Activated naive CD4-positive, alpha-beta T cell treated with anti-CD3 and anti-CD28 coated beads, Interleukin-2, amount 50 U/mL, for 24 hours (primary cell): ENCODE measurements around the gene NEDD4L.
A peak's percentile ranks its signal among the peaks of the same experiment; 100 is the strongest.

Experiments
- H3K27ac Mint-ChIP-seq: one replicate; pipeline ENCODE4 v1.8.0; 2021; ENCODE audit warnings: mild to moderate bottlenecking, mixed read lengths
- H3K27me3 Mint-ChIP-seq: one replicate; pipeline ENCODE4 v1.8.0; 2021; ENCODE audit warnings: mixed read lengths
- H3K36me3 Mint-ChIP-seq: one replicate; pipeline ENCODE4 v1.8.0; 2021; ENCODE audit warnings: mixed read lengths
- H3K4me1 Mint-ChIP-seq: one replicate; pipeline ENCODE4 v1.8.0; 2021; ENCODE audit warnings: mixed read lengths
- H3K4me3 Mint-ChIP-seq: one replicate; pipeline ENCODE4 v1.8.0; 2021; ENCODE audit warnings: mild to moderate bottlenecking, mixed read lengths
- H3K9me3 Mint-ChIP-seq: one replicate; pipeline ENCODE4 v1.8.0; 2021; ENCODE audit warnings: mixed read lengths

NEDD4L gene

DNA sequence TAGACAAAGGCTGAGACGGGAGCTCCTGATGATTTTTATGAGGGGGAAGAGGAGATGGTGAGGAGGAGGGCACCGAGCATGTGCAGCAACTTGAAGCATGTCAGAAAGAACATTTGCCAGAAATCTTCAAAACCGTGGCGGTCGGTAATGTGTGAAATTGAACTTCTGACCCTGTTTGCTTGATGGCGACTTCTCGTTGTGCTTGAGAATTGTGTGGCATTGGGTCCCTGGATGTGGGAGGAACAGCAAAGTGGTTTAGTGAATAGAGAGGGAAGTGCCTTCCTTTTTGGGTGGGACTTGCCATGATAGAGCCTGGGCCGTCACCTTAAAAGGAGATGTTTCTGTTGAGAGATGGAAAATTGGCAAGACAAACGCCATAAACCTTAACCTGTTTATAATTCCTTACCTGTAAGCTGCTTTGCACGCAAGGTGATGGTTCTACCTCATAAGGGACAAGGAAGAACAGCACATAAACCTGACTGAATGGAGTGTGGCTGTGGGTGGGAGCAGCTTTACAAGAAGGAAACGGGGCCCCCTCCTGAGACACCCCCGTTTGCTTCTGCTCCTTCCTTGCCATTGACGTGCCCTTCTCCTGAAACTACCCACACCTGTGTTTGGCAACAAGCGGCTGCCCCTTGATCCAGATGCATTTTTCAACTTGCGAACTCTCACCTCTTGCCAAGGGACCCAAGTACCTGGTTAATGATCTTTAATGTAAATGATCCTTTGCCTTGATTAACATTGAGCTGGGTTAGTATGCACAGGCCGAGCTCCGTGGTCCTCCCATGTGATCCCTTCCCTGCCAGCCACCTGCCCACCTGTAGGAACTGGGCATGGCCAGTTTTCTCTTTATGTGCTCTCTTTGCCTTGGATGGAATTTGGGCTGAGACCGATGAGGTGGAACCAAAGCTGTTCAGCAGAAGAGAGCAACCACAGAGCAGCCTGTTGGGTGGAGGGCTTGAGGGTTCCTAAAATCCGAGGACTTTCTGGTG lies 153.2 kb downstream of the NEDD4L start:
- no peak overlapping the region for H3K27ac Mint-ChIP-seq
- H3K9me3 Mint-ChIP-seq: no peaks in the 10 kb centered on the region
- no peak overlapping the region for H3K4me3 Mint-ChIP-seq
- H3K36me3 Mint-ChIP-seq: no peaks in the 10 kb centered on the region
- H3K4me1 Mint-ChIP-seq: peaks cover 27% of the 10 kb centered on the region
- H3K27me3 Mint-ChIP-seq: no peaks in the 10 kb centered on the region

DNA sequence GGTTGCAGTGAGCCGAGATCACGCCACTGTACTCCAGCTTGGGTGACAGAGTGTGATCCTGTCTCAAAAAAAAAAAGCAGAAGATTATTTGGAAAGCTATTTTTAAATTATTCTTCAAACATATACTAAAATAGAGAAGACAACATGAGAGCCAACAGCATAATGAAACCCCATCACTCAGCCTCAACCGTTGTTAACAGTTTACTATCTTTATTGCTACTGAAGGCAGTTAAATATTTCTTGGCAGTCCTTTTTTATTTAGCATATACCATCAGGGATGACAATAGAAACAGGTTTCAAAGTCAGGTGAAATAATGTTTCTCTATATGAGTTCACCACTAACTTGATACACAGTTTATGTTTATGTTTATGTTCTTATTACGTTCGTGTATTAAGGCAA lies 157.2 kb downstream of the NEDD4L start:
- H3K36me3 Mint-ChIP-seq: no peaks in the 10 kb centered on the region
- no peak overlapping the region for H3K27ac Mint-ChIP-seq
- no peak overlapping the region for H3K4me3 Mint-ChIP-seq
- no peaks in the 10 kb centered on the region for H3K27me3 Mint-ChIP-seq
- H3K4me1 Mint-ChIP-seq: peaks cover 8% of the 10 kb centered on the region
- H3K9me3 Mint-ChIP-seq: no peaks in the 10 kb centered on the region

DNA sequence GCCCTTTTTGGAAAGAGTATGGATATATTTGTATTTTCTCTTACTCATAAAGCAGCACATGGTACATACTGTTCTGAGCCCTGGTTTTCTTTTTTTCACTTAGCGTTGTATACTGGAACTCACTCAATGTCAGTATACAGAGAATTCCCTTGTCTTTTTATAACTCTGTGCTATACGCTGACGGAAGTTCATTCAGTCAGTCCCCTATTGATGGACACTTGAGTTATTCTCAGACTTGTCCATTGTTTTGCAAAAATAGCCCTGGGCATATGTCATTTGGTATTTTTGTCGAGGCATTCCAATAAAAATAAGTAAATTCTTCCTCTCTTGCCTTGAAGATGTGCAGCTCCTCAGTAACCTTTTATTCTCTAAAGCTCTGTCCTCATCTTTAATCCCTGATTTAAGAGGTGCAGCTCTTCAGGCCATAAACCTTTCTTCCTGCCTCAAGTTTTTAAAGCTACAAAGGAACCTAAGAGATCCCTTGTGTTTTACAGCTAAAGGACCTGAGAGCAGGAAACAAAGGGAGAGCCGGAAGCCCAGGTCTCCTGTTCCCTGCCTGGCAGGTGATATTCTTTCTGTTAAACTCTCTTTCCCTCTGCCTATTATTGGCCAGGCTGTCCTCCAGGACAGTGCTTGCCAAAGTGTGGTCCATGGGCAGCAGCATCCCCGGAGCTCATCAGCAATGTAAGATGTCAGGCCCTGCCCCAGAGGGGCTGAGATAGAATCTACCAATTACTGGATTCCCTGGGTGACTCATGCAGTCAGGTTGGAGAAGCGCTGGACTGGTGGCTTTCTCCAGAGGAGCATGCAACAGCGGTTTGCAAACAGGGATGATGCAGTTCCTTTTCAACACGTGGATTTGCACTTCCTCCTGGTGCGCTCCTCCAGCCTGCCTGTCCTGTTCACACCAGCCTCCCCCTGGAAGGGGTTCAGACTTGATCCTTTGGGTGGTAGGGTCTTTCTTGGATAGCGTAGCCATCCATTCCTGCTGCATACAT lies 158.0 kb downstream of the NEDD4L start:
- Mint-ChIP-seq H3K27ac (no peak overlapping the region), H3K36me3 (no peaks in the 10 kb centered on the region), H3K9me3 (no peaks in the 10 kb centered on the region), H3K4me3 (no peak overlapping the region), H3K27me3 (no peaks in the 10 kb centered on the region), H3K4me1 (no peaks in the 10 kb centered on the region)

DNA sequence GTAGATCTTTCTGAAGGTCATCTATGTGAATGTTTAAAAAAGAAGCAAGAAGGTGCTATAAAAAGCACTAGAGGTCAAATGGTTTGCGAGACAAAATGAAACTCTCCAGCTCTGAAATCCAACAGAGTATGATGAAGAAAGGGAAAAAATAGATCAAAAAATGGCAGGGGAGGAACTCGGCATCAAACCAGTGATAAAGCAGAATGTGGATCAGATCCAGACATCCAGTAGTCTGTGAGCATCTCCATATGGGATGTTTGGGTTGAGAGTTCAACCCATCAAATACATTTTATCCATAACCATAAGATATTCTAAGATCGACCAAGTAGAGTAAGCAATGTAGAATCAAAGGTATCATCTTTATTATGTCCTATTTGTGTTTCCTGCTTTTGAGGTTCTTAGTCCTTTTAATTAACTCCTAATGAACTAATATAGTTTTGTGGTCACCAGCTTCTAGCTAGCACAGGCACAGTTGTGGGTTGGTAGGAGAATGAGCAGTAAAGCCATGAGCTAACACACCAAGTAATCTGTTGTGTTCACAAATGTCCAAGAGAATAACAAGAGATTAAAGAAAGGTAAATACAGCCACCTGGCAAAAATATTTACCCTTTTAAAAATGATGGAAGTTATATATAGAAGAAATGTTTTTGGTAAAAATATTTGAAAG lies 160.9 kb downstream of the NEDD4L start:
- no peaks in the 10 kb centered on the region for H3K27me3 Mint-ChIP-seq
- H3K4me1 Mint-ChIP-seq: no peaks in the 10 kb centered on the region
- no peak overlapping the region for H3K27ac Mint-ChIP-seq
- H3K9me3 Mint-ChIP-seq: no peaks in the 10 kb centered on the region
- H3K36me3 Mint-ChIP-seq: no peaks in the 10 kb centered on the region
- H3K4me3 Mint-ChIP-seq: no peak overlapping the region

DNA sequence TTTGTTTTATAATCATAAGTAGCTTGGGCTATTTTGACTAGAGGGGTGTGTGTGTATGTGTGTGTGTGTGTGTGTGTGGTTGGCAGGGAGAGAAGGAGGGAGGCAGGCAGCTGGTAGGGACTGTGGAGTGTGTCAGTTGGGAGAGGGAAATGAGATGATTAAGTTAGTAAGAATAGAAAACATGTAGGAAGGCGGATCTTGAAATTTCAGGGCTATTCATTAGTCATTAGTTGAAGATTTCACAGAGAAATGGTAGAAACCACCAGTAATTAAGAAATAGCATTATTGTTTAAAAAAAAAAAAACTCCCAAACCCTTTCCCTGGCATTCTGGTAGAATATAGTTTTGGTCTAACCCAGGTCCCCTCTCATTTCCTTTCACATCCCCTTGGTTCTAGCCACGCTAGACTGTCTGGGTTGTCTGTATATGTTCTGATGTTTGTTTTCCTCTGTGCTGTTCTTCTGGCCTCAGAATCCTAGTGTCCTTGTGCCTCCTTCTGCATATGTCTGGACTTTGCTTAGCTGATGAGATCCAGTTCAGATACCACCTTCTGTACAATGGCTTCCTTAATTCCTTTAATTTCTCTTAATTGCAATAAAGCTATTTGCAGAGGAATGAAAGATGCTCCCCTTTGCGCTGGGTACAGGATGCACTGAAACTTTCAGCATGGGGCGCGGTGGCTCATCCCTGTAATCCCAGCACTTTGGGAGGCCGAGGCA lies 161.6 kb downstream of the NEDD4L start:
- no peaks in the 10 kb centered on the region for H3K27me3 Mint-ChIP-seq
- H3K4me3 Mint-ChIP-seq: no peak overlapping the region
- H3K4me1 Mint-ChIP-seq: no peaks in the 10 kb centered on the region
- no peak overlapping the region for H3K27ac Mint-ChIP-seq
- no peaks in the 10 kb centered on the region for H3K9me3 Mint-ChIP-seq
- no peaks in the 10 kb centered on the region for H3K36me3 Mint-ChIP-seq

DNA sequence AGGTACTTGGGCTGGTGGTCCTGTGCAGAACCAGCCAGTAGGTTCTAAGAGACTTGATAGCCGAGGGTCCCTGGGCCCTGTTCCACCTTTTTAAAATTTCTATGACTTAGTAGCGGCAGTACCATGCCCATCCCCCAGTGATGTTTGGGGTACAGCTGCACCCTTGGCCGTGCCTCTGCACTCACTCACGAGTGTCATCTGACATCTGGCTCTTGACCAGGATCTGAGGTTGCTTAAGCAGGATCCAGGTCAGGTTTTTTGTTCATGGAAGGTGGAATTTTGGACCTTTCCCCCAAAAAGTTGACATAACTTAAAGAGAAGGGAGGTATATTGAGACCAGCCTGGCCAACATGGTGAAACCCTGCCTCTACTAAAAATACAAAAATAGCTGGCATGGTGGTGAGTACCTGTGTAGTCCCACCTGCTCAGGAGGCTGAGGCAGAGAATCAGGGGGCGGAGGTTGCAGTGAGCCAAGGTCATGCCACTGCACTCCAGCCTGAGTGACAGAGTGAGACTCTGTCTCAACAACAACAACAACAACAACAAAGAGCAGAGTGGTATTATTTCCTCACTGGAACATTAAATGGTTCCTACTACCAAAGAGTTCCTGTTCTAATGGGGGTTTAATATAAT lies 163.6 kb downstream of the NEDD4L start:
- Mint-ChIP-seq H3K4me1 (no peaks in the 10 kb centered on the region), H3K4me3 (no peak overlapping the region), H3K36me3 (no peaks in the 10 kb centered on the region), H3K27ac (no peak overlapping the region), H3K27me3 (no peaks in the 10 kb centered on the region), H3K9me3 (no peaks in the 10 kb centered on the region)

DNA sequence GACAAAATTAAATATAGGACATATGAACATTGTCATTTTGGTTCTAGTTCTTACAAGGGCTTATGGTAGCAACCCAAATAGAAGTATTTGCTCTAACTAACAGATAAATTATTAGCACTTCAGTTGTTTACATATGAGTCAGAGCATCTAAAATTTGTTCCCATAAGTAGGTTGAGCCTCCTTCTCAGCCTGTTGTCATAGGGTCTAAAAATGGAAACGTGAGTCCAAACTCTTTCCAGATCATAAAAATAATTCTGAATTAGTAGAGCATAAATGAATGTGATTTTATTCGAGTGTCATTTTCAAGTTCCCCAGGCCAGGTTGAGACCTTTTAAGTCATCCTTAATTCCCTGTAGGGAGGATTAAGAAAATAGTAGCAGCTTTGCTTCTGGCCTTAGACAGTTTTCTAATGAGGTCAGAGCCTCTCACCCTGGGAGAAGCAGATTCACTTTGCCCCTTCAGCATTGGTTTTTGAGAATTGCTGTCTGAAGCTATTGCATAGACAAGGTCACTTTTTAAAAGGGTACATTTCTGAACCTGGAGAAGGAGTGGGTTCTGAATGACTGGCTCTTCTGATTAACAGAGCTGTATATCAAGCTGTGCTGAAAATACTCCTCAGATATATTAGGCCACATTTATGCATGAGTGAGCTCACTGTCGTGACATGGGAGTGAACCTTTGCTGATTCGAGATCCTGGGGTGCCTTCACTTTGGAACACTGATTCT lies 164.3 kb downstream of the NEDD4L start:
- peaks cover 7% of the 10 kb centered on the region for H3K4me1 Mint-ChIP-seq
- H3K4me3 Mint-ChIP-seq: no peak overlapping the region
- H3K36me3 Mint-ChIP-seq: no peaks in the 10 kb centered on the region
- no peaks in the 10 kb centered on the region for H3K9me3 Mint-ChIP-seq
- H3K27ac Mint-ChIP-seq: no peak overlapping the region
- H3K27me3 Mint-ChIP-seq: no peaks in the 10 kb centered on the region

DNA sequence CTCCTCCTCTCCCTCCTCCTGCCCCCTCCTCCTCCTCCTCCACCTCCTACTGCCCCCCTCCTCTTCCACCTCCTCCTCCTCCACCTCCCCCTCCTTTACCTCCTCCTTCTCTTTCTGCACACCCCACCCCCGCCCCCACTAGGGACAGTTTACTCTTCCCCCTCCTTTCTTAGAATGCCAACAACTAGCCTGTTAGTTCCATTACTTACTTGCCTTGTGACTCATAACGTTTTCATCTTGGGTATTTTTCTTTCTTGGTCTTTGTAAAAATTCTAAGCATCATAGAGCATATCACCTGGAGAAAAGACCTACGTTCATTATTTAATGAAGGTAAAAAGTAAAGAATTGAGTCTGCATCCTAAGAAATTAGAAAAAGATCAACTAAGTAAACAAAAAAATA lies 165.3 kb downstream of the NEDD4L start:
- no peaks in the 10 kb centered on the region for H3K27me3 Mint-ChIP-seq
- peaks cover 16% of the 10 kb centered on the region for H3K4me1 Mint-ChIP-seq
- H3K9me3 Mint-ChIP-seq: no peaks in the 10 kb centered on the region
- no peak overlapping the region for H3K27ac Mint-ChIP-seq
- no peaks in the 10 kb centered on the region for H3K36me3 Mint-ChIP-seq
- no peak overlapping the region for H3K4me3 Mint-ChIP-seq

DNA sequence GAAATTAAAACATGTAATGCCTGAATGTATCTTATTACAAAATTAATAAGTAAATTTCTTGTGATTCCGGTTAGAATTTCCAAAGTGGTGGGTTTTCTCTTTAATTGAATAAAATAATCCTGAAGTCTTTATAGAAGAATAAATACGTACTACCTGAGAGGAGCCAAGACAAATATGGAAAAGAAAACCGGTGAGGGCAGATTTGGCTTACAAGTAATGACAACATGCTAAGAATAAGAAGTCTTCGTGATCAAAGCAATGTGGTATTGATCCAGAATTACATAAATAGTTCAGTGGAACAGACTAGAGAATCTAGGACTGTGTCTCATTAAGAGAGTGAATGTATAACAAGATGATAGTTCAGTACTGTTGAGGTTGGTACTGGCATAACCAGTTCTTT lies 167.5 kb downstream of the NEDD4L start:
- Mint-ChIP-seq H3K27me3 (peaks cover 3% of the 10 kb centered on the region), H3K9me3 (no peaks in the 10 kb centered on the region), H3K4me1 (peaks cover 29% of the 10 kb centered on the region), H3K27ac (no peak overlapping the region), H3K4me3 (no peak overlapping the region), H3K36me3 (no peaks in the 10 kb centered on the region)

DNA sequence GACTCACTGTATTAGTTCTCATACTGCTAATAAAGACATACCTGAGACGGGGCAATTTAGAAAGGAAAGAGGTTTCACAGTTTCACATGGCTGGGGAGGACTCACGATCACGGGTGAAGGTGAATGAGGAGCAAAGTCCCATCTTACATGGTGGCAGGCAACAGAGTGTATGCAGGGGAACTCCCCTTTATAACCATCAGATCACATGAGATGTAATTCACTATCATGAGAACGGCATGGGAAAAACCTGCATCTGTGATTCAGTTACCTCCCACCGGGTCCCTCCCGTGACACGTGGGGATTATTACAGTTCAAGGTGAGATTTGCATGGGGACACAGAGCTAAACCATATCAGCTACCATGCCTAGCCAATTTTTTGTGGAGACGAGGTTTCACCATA lies 168.2 kb downstream of the NEDD4L start:
- H3K36me3 Mint-ChIP-seq: no peaks in the 10 kb centered on the region
- H3K27ac Mint-ChIP-seq: no peak overlapping the region
- peaks cover 4% of the 10 kb centered on the region for H3K27me3 Mint-ChIP-seq
- no peaks in the 10 kb centered on the region for H3K9me3 Mint-ChIP-seq
- peaks cover 30% of the 10 kb centered on the region for H3K4me1 Mint-ChIP-seq
- no peak overlapping the region for H3K4me3 Mint-ChIP-seq

DNA sequence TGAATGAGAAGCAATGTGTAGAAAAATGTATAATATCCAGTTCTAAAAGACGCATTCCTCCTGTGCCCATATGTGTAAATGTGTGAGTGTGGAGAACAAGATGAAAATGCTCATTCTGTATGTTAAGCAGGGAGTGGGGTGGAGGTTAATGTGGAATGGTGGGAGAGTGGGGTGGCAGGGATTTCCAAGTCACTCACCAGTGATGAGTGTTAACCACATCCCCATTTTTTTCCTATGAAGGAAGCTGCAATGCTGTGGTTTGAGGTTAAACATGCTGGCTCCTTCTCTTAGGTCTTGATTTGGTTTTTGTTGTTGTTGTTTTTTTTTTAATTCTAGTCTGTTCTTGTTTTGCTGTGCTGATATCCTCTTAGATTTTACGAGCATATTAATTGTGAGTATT lies 169.4 kb downstream of the NEDD4L start:
- Mint-ChIP-seq H3K9me3 (no peaks in the 10 kb centered on the region), H3K4me1 (peaks cover 30% of the 10 kb centered on the region), H3K27me3 (peaks cover 4% of the 10 kb centered on the region), H3K36me3 (no peaks in the 10 kb centered on the region), H3K27ac (no peak overlapping the region), H3K4me3 (peak overlapping the region; percentile 6)

DNA sequence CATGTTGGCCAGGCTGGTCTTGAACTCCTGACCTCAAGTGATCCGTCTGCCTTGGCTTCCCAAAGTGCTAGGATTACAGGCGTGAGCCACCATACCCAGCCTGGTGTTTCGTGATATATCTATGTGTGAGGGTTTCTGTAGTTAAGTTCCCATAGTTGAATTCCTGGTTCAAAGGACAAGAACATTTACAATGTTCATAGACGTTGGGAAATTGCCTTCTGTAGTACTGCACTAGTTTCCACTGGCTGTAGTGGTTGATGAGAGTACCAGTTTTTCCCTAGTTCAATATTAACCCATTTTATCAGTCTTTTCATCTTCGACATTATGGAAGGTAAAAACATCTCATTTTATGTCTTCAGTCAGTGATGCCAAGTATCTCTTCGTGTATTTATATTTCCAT lies 171.0 kb downstream of the NEDD4L start:
- Mint-ChIP-seq H3K9me3 (no peaks in the 10 kb centered on the region), H3K4me1 (peaks cover 30% of the 10 kb centered on the region), H3K36me3 (no peaks in the 10 kb centered on the region), H3K27ac (no peak overlapping the region), H3K4me3 (no peak overlapping the region), H3K27me3 (peaks cover 4% of the 10 kb centered on the region)

DNA sequence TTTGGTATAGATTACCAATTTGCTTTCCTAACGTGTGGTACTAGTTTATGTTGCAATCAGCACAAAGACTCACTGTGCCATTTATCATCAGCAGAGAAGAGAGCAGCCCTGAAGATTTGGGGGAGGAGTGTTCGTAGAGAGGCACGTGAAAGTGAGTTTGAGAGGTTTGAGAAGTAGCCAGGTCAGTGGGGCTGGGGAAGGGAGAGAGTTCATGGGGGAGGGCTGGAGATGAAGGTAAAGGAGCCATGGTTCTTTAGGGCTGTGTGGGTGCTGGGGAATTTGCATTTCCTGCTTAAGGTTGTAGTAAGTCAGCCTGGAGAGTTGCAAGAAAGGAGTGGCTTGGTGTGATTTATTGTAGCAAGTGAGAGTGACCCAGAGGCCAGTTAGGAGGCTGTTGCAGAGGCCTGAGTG lies 172.1 kb downstream of the NEDD4L start:
- no peak overlapping the region for H3K4me3 Mint-ChIP-seq
- H3K27me3 Mint-ChIP-seq: peaks cover 4% of the 10 kb centered on the region
- peaks cover 30% of the 10 kb centered on the region for H3K4me1 Mint-ChIP-seq
- H3K27ac Mint-ChIP-seq: no peak overlapping the region
- H3K9me3 Mint-ChIP-seq: no peaks in the 10 kb centered on the region
- H3K36me3 Mint-ChIP-seq: no peaks in the 10 kb centered on the region

DNA sequence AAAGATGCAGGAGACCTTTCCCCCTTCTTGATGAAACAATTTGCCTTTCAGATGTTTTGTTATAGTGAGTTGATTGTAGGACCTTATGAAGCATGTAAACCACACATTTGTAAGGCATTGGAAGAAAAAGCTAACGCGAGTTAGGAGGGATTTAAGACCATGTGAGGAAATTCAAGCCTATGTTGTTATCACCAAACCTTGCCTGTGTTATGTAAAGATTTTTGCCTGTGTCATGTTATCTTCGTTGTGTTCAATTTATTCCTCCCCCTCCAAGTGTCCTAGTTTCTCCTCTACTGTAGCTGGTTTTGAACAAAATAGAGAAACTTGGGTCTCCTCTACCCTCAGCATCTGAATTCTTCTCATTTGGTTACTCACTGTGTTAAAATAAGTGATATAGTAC lies 173.0 kb downstream of the NEDD4L start:
- Mint-ChIP-seq H3K27me3 (peaks cover 4% of the 10 kb centered on the region), H3K4me3 (no peak overlapping the region)

More for the DNA sequence above, 173.0 kb downstream of the NEDD4L start:
- Mint-ChIP-seq H3K36me3 (no peaks in the 10 kb centered on the region), H3K4me1 (peaks cover 30% of the 10 kb centered on the region), H3K27ac (no peak overlapping the region), H3K9me3 (no peaks in the 10 kb centered on the region)
